H1 (cell line): ENCODE data around the gene KCNE1. TPM values are rescaled to one million over a fixed set of nuclear protein-coding genes. Genes with fewer than 3 reads are reported as not detected.
"Not testable (repeated sequence)": the region's sequence is repeated elsewhere in the genome, so short reads cannot be mapped to it uniquely, and the experiment has no call there.

Source experiments
- CTCF ChIA-PET: fragments of 300-600 bp; sonication (Branson Sonifier 250); formaldehyde crosslinking; loops from one replicate; lab custom pipeline; 2021; ENCODE audit not compliant: partially characterized antibody; lab: Charles Lee
- POLR2A ChIA-PET: fragments of 300-600 bp; sonication (Branson Sonifier 250); formaldehyde crosslinking; loops from one replicate; lab custom pipeline; 2021; ENCODE audit warnings: inconsistent platforms; ENCODE audit not compliant: partially characterized antibody; lab: Charles Lee
- DNase-seq, 2 experiments: peaks; one replicate each; pipeline versions ENCODE4 v3.0.0 to v3.0.0-alpha.2; 2010 to 2022; ENCODE audit warnings: low spot score in 2 of 2, low read depth in 1 of 2, mixed read lengths in 1 of 2
- FAIRE-seq: peaks from 2 replicates; lab custom pipeline; 2011; peaks lifted over from hg19 to GRCh38; lab: Jason Lieb, UNC
- H2AFZ ChIP-seq: 2 replicates; pipeline ENCODE4 v1.8.1; 2012; ENCODE audit warnings: low read length, inconsistent platforms
- H2AK5ac ChIP-seq: 2 replicates; pipeline ENCODE4 v1.6.1; 2013; ENCODE audit warnings: low read depth, low read length
- H2BK120ac ChIP-seq: replicated peaks from 2 replicates; pipeline ENCODE3; 2013; ENCODE audit warnings: low read depth, low read length, inconsistent platforms
- H2BK12ac ChIP-seq: 2 replicates; pipeline ENCODE4 v1.6.1; 2013; ENCODE audit warnings: low read depth, low read length
- H2BK15ac ChIP-seq: 2 replicates; pipeline ENCODE4 v1.6.1; 2013; ENCODE audit warnings: low read length
- H2BK20ac ChIP-seq: 2 replicates; pipeline ENCODE4 v1.6.1; 2013; ENCODE audit warnings: low read length
- H2BK5ac ChIP-seq: 2 replicates; pipeline ENCODE4 v1.6.1; 2013; ENCODE audit warnings: low read depth, low read length
- H3K14ac ChIP-seq: 2 replicates; pipeline ENCODE4 v1.6.1; 2013; ENCODE audit warnings: inconsistent platforms; ENCODE audit not compliant: insufficient read length
- H3K18ac ChIP-seq: 2 replicates; pipeline ENCODE4 v1.6.1; 2013; ENCODE audit warnings: low read length; ENCODE audit errors: extremely low read depth
- H3K23ac ChIP-seq: 2 replicates; pipeline ENCODE4 v1.6.1; 2013; ENCODE audit warnings: inconsistent platforms; ENCODE audit not compliant: insufficient read length
- H3K23me2 ChIP-seq: 2 replicates; pipeline ENCODE4 v1.6.1; 2013; ENCODE audit warnings: low read depth, low read length
- H3K27ac ChIP-seq: 2 replicates; pipeline ENCODE4 v1.6.1; 2011; ENCODE audit warnings: low read depth, low read length, inconsistent platforms
- H3K27me3 ChIP-seq, 4 experiments: replicated peaks in 1 of 4; 1 replicate in 1 of 4; 2 replicates in 3 of 4; pipeline versions ENCODE4 v1.6.1 to v1.8.1; 2011 to 2013; ENCODE audit warnings: low read length in 3 of 4, mild to moderate bottlenecking in 3 of 4, inconsistent platforms in 2 of 4, mixed read lengths in 2 of 4, moderate library complexity in 1 of 4; ENCODE audit not compliant: control insufficient read depth in 3 of 4, insufficient read depth in 3 of 4; ENCODE audit errors: extremely low read depth in 1 of 4
- H3K36me3 ChIP-seq, 4 experiments: 2 replicates each; pipeline versions ENCODE4 v1.6.1 to v1.8.1; 2011 to 2013; ENCODE audit warnings: mild to moderate bottlenecking in 4 of 4, low read length in 3 of 4, moderate library complexity in 2 of 4, control low read depth in 1 of 4, inconsistent platforms in 1 of 4; ENCODE audit not compliant: insufficient read depth in 4 of 4, control insufficient read depth in 2 of 4
- H3K4ac ChIP-seq: replicated peaks from 2 replicates; pipeline ENCODE3; 2013; ENCODE audit warnings: low read length, low read depth, mixed read lengths, inconsistent platforms; ENCODE audit not compliant: insufficient read length
- H3K4me1 ChIP-seq, 4 experiments: replicated peaks in 1 of 4; 1 replicate in 1 of 4; 2 replicates in 3 of 4; pipeline versions ENCODE4 v1.6.1 to v1.8.1; 2011 to 2013; ENCODE audit warnings: low read length in 3 of 4, inconsistent platforms in 2 of 4, mixed read lengths in 1 of 4; ENCODE audit not compliant: insufficient read depth in 4 of 4, control insufficient read depth in 3 of 4
- H3K4me2 ChIP-seq, 2 experiments: 2 replicates each; pipeline versions ENCODE4 v1.6.1 to v1.8.1; 2011 to 2013; ENCODE audit warnings: low read depth in 2 of 2, low read length in 2 of 2, control low read depth in 1 of 2, inconsistent platforms in 1 of 2, mild to moderate bottlenecking in 1 of 2; ENCODE audit not compliant: insufficient read depth in 1 of 2
- H3K4me3 ChIP-seq, 4 experiments: fragments of 200-600, 300-600 bp in 1 of 4; sonication (generic), shearing (Covaris generic), sonication (Bioruptor Twin) in 1 of 4; 2 replicates each; pipeline versions ENCODE4 v1.5.1 to v1.8.1; 2011 to 2016; ENCODE audit warnings: low read length in 4 of 4, low read depth in 3 of 4, control low read depth in 2 of 4, inconsistent platforms in 2 of 4, mild to moderate bottlenecking in 2 of 4, mixed read lengths in 1 of 4, moderate library complexity in 1 of 4; ENCODE audit not compliant: insufficient read depth in 2 of 4; ENCODE audit errors: extremely low read depth in 1 of 4
- H3K56ac ChIP-seq: replicated peaks from 2 replicates; pipeline ENCODE3; 2013; ENCODE audit warnings: low read depth, mild to moderate bottlenecking, mixed read lengths, low read length, inconsistent platforms; ENCODE audit not compliant: insufficient read length
- H3K79me1 ChIP-seq: 2 replicates; pipeline ENCODE4 v1.6.1; 2013; ENCODE audit warnings: low read depth, low read length, control low read depth
- H3K79me2 ChIP-seq, 2 experiments: 2 replicates each; pipeline versions ENCODE4 v1.6.1 to v1.8.1; 2012 to 2013; ENCODE audit warnings: low read length in 2 of 2, mild to moderate bottlenecking in 2 of 2, inconsistent platforms in 1 of 2; ENCODE audit not compliant: insufficient read depth in 2 of 2, control insufficient read depth in 1 of 2
- H3K9ac ChIP-seq, 4 experiments: replicated peaks in 1 of 4; 1 replicate in 1 of 4; 2 replicates in 3 of 4; pipeline versions ENCODE4 v1.6.1 to v1.8.1; 2011 to 2013; ENCODE audit warnings: low read depth in 3 of 4, low read length in 3 of 4, control low read depth in 2 of 4, mild to moderate bottlenecking in 2 of 4, moderate library complexity in 2 of 4, inconsistent platforms in 1 of 4; ENCODE audit errors: extremely low read depth in 1 of 4
- H3K9me3 ChIP-seq, 2 experiments: 2 replicates each; pipeline versions ENCODE4 v1.6.1 to v1.8.1; 2012 to 2013; ENCODE audit warnings: mild to moderate bottlenecking in 2 of 2, moderate library complexity in 2 of 2, control low read depth in 1 of 2, inconsistent platforms in 1 of 2, low read depth in 1 of 2, low read length in 1 of 2, mixed read lengths in 1 of 2; ENCODE audit not compliant: insufficient read depth in 2 of 2
- H4K20me1 ChIP-seq, 2 experiments: replicated peaks in 1 of 2; 2 replicates each; pipeline versions ENCODE3 to v1.8.1; 2011 to 2013; ENCODE audit warnings: inconsistent platforms in 2 of 2, low read length in 2 of 2, mild to moderate bottlenecking in 1 of 2; ENCODE audit not compliant: insufficient read depth in 2 of 2, control insufficient read depth in 1 of 2
- H4K5ac ChIP-seq: 2 replicates; pipeline ENCODE4 v1.6.1; 2013; ENCODE audit warnings: low read length, low read depth, mixed read lengths, inconsistent platforms; ENCODE audit not compliant: insufficient read length
- H4K8ac ChIP-seq: 2 replicates; pipeline ENCODE4 v1.8.0; 2013; ENCODE audit warnings: mild to moderate bottlenecking, moderate library complexity, low read length, inconsistent platforms; ENCODE audit not compliant: insufficient read depth; ENCODE audit errors: extremely low read depth
- H4K91ac ChIP-seq: replicated peaks from 2 replicates; pipeline ENCODE3; 2013; ENCODE audit warnings: low read length, mixed read lengths, inconsistent platforms; ENCODE audit not compliant: insufficient read length
- WGBS, 2 experiments: shearing (Covaris generic) in 1 of 2; methylation state at CpG; one replicate each; pipeline versions ENCODE4 v1.1.6 to v1.1.7; 2013 to 2015; ENCODE audit warnings: low lambda C conversion rate in 2 of 2, mixed read lengths in 2 of 2, inconsistent platforms in 1 of 2, low coverage in 1 of 2, missing lambda C conversion rate in 1 of 2; ENCODE audit not compliant: insufficient replicate concordance in 2 of 2, insufficient coverage in 1 of 2, insufficient read length in 1 of 2; ENCODE audit errors: extremely low coverage in 1 of 2, missing lambda C conversion rate in 1 of 2; 5-methylcytosine and 5-hydroxymethylcytosine counted together
- polyA plus RNA-seq, 7 experiments: library from polyadenylated mRNA; depleted of rRNA in 3 of 7; stranded (reverse) in 5 of 7; unstranded in 2 of 7; fragments of >200 nt in 5 of 7; fragments of 200-250 nt in 2 of 7; gene quantifications; 1 replicate in 5 of 7; 2 replicates in 1 of 7; 4 replicates in 1 of 7; pipeline versions ENCODE4 v1.2.1 to v1.2.3, GENCODE V29; 2011 to 2013; ENCODE audit warnings: missing spikeins in 2 of 7, mixed read lengths in 2 of 7
- total RNA-seq: library from RNA; stranded (reverse); fragmentation: NEBNext Ultra II Directional; extraction: Animal tissue kit (Norgen Biotek cat#: 25700); gene quantifications from 2 replicates; pipeline ENCODE4 v1.2.1, GENCODE V29; 2021

KCNE1 gene
- total and polyA plus RNA-seq, 2 of the 8 experiments (the other 6 are each of a cell fraction or from before 2014, with no cell fraction given) = 0.08 to 0.28 TPM

GRCh38 chr21:34407294-34407693 is 104.7 kb downstream of the KCNE1 start:
- H2BK20ac ChIP-seq, H3K14ac ChIP-seq, H4K5ac ChIP-seq, H2BK15ac ChIP-seq, H3K4me2 ChIP-seq, H2BK12ac ChIP-seq, H3K79me2 ChIP-seq, H3K4ac ChIP-seq, H3K79me1 ChIP-seq, CTCF ChIA-PET, H2BK5ac ChIP-seq, H3K23ac ChIP-seq, H3K9ac ChIP-seq, H4K91ac ChIP-seq, H3K9me3 ChIP-seq, H3K4me3 ChIP-seq, H4K20me1 ChIP-seq, H3K27me3 ChIP-seq, H3K56ac ChIP-seq, H3K23me2 ChIP-seq, H4K8ac ChIP-seq, H3K27ac ChIP-seq, H3K4me1 ChIP-seq, FAIRE-seq, POLR2A ChIA-PET, DNase-seq, H2BK120ac ChIP-seq, H2AK5ac ChIP-seq, H3K18ac ChIP-seq, H2AFZ ChIP-seq, H3K36me3 ChIP-seq: not testable (repeated sequence)
- WGBS, 2 experiments = no CpG with 5 or more reads among the region's 9 CpGs

- POLR2A ChIA-PET, H2AFZ ChIP-seq, H3K79me1 ChIP-seq, H3K9ac ChIP-seq, H2BK5ac ChIP-seq, DNase-seq, H3K23ac ChIP-seq, H3K4me2 ChIP-seq, H2AK5ac ChIP-seq, H2BK15ac ChIP-seq, FAIRE-seq, H3K14ac ChIP-seq, H3K56ac ChIP-seq, H3K4me3 ChIP-seq, H3K23me2 ChIP-seq, H2BK120ac ChIP-seq, H3K36me3 ChIP-seq, H3K9me3 ChIP-seq, H4K91ac ChIP-seq, H2BK20ac ChIP-seq, H4K5ac ChIP-seq, H3K18ac ChIP-seq, H3K4ac ChIP-seq, H3K27ac ChIP-seq, H3K4me1 ChIP-seq, CTCF ChIA-PET, H4K20me1 ChIP-seq, H3K27me3 ChIP-seq, H2BK12ac ChIP-seq, H3K79me2 ChIP-seq, H4K8ac ChIP-seq: not testable (repeated sequence)
- no CpG with 5 or more reads among the region's 2 CpGs for WGBS, 2 experiments
Observed at GRCh38 chr21:34406676-34407075, 105.3 kb downstream of the KCNE1 start.
